Measurements from ENCODE around the gene MKNK2.

- TF ChIP-seq CTCF (IDR thresholded peaks at IDR 0.05; ENCODE audit: low read length): no peak
- no peak for TF ChIP-seq EZH2 (IDR thresholded peaks at IDR 0.05; ENCODE audit: borderline replicate concordance, low read length)
These were observed 36.1 kb downstream of the MKNK2 start for GRCh38 chr19:2014731-2015607.

Data from OCI-LY1 (cell line).